Activated T-cell treated with anti-CD3 and anti-CD28 coated beads for 4 hours (primary cell): ENCODE data around the gene IL1RAPL1.

Experiments used
- DNase-seq: peaks from one replicate; pipeline ENCODE4 v3.0.0-alpha.2; 2020

IL1RAPL1 gene

GRCh38 chrX:29455702-29456101 lies 868.5 kb downstream of the IL1RAPL1 start:
- DNase-seq: no peak

- DNase-seq: no peak
Observed at GRCh38 chrX:29461039-29461438, 873.8 kb downstream of the IL1RAPL1 start.

DNA sequence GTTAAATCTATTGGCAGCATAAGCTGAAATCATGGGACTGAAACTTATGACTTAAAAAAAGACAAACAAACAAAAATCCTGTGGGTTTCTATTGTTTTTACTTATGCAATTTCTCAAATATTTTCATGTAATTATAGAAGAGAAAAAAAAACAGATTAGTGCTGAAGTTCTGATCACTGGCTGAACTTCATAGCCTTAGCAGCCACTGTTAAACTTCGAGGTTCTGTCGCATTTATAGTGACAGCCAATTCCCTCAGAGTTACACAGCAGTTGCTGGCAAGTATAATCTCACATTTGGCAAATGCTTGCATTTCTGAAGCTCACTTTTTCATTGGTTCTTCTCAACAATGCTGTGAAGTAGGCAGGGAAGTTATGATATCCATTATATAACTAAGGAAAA lies 879.2 kb downstream of the IL1RAPL1 start:
- DNase-seq: no peak

DNA sequence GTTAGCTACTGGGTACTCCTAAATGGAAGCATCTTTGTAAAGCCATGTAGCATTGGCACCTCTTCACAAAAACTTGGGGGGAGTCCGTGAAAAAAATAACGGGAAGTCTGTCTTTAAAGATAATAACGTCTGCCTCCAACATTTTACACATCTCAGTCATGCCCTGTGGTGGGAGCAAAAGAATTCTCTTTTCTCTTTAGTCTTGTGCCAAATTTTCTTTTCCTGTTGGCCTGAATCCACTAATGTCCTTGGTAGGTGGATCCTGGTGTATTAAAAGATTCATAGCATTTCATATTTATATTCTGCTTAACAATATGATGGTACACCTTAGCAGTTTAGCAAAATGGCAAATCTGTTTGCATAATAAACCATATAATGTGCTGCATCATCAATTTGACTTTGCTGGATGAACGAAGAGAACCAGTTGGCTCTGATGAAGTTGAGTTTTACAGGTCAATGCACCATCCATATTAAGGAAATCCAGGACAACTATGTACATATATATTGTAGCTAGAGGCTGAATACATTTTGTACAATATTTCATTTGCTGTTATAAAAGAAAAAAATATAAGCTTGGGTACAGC lies 881.8 kb downstream of the IL1RAPL1 start:
- no peak for DNase-seq

DNA sequence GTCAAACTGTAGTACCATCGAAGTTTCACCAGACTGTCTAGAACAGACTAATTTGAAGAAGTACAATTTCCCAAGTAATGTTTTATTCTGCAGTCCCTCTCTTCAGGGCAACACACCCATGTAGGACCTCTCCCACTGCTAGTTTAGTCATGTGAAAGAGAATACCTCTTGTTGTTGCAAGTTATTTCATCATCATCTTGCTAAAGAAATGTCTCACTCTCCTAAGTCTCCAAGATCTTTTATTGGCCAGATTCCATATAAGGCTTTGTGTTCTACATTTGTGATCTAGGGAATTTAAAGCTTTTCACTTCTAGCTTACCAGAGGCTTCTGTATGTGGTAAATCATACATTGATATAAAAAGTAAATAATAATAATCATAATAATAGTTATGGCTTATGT lies 882.8 kb downstream of the IL1RAPL1 start:
- no peak for DNase-seq

- DNase-seq: no peak
Observed at GRCh38 chrX:29471829-29472228, 884.6 kb downstream of the IL1RAPL1 start.

GRCh38 chrX:29477878-29478277 lies 890.6 kb downstream of the IL1RAPL1 start:
- DNase-seq: no peak

- no peak for DNase-seq
Observed at GRCh38 chrX:29478336-29479069, 891.3 kb downstream of the IL1RAPL1 start.

- DNase-seq: no peak
Observed at GRCh38 chrX:29487214-29487613, 900.0 kb downstream of the IL1RAPL1 start.

- no peak for DNase-seq
Observed at GRCh38 chrX:29487714-29488113, 900.5 kb downstream of the IL1RAPL1 start.

DNA sequence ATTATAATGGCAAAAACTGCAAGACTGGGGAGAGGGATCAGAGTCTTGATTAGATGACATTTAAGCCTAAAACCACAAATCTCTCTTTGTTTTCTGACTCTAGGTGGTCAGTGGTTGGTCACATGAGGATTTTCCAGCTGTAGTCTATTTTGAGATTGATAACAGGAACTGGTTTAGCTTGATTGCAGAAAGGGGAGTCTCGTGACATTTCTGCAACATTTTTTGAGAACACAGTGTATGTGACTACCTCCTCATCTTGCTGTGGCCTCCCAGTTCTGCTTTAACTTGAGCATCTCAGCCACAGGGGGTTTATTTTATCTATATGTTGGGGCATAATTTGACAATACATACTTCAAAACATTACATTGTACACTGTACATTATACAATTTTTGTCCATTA lies 901.7 kb downstream of the IL1RAPL1 start:
- DNase-seq: no peak

DNA sequence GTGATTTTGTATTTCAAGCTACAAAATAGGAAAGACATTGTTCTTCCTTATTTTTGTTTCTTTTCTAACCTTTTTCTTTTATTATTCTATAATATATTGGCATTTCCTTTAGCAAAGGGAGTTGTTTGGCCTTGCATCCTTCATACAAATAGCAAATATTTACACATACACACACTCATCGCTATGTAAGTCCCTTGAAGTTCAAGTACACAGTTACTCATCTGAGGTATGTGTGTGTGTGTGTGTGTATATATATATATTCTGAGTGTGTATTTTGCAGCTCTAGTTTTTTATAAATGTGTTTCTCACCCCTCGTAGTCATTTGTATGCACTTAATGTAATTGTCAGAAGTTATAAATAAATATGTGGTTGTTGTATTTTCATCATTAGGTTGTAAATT lies 903.4 kb downstream of the IL1RAPL1 start:
- DNase-seq: no peak

- DNase-seq: no peak
Observed at GRCh38 chrX:29491659-29492058, 904.4 kb downstream of the IL1RAPL1 start.

- DNase-seq: no peak
Observed at GRCh38 chrX:29496636-29497180, 909.5 kb downstream of the IL1RAPL1 start.

DNA sequence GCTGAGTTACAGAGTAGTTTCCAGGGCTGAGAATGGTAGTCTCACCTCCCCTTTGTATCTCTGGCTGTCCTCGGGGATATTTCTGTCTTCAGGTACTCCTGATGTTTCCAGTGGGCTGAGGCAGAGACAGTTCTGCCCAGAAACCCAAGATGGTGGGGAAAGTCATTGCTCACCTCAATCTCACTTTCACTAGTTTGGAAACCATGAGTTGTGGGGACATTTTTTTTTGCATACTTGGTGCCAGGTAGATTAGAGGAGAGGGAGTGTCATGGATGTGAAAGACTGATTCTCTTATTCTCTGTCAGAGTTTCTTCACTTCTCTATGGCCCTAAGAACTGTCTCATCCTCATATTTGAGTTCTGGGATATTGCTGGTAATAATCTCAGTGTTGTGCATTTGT lies 919.5 kb downstream of the IL1RAPL1 start:
- no peak for DNase-seq

GRCh38 chrX:29518100-29518499 lies 930.9 kb downstream of the IL1RAPL1 start:
- no peak for DNase-seq

DNA sequence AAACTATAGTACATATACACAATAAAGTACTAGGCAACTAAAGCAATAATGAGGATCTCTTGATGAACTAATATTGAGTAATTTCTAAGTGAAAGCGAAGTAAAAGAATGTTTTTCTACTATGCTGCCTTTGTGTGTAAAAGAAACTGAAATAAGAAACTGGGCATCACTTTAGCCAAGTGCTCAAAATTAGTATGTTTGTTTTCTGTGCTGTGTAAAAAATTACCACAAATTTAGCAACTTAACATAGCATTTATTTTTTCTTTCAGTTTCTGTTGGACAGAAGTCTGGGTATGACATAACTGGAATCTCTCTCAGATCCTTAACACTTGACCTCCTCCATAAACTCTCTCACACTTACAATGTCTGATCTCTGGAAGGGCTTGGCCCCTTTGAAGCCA lies 941.0 kb downstream of the IL1RAPL1 start:
- DNase-seq: no peak

- no peak for DNase-seq
Observed at GRCh38 chrX:29530501-29530900, 943.3 kb downstream of the IL1RAPL1 start.

DNA sequence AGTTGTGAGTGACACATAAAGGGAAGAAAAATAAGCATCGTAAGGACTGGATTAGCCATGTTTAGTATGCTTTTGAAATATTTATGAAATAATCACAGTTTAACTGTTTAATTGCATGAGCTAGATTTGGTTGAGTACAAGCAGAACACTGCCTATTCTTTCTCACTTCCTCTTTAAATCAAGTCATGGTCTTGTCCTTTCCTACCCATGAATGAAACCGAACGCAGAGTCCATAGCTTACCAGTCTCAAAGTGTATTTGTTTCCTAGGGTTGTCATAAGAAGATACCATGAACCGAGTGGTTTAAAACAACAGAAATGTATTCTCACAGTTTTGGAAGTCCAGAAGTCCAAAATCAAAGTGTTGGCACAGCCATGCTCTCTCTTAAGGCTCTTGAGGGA lies 944.1 kb downstream of the IL1RAPL1 start:
- DNase-seq: no peak

DNA sequence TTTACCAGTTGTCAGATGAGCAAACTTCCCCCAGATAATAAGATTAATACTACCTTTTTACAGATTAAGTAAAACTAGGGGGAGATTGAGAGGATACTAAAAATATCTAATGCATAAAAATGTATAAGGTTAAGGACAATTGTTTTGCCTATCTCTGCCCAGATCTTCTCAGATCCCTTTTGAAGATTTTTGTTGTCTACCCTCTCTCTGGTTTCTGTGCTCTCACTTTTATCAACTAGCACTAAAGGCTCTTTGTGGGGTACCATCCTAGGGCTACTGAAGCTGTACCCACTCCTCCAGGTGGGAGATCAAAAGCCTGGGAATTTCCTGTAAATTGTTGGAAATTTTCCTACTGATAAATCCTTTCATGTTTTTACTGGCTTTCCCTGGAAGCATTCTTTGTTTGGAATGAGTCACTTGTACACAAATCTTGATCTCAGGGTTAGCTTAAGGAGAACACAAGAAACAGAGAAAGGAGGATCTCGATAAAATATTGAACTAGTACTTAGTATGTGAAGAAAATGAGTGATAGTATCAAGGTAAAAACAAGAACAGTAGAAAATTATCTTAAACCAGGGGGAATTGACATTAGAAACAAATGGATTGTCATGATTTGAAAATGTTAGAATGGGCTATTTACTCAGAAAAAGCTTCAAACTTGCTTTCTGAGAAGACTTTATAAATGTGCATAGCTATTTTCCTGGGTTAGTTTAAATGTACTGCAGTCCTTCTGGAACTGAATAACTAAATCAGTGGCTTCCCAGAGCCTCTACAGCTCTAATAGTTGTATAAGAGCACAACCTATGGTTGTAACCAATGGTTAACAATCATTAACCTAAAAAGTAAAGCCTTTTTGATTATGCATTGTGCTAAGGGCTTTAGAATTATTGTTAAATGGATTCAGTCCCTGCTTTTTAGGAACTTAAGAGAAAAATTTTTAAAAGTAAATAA lies 948.2 kb downstream of the IL1RAPL1 start:
- DNase-seq: no peak

DNA sequence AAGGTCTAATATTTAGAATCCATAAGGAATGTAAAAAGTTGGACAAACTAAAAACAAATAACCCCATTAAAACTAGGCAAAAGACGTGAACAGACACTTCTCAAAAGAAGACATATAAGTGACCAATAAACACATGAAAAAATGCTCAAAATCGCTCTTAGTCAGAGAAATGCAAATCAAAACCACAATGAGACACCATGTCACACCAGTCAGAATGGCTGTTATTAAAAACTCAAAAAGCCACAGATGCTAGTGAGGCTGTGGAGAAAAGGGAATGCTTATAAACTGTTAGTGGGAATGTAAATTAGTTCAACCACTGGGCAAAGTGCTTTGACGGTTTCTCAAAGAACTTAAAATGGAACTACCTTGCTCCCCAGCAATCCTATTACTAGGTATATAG lies 953.8 kb downstream of the IL1RAPL1 start:
- DNase-seq: no peak

DNA sequence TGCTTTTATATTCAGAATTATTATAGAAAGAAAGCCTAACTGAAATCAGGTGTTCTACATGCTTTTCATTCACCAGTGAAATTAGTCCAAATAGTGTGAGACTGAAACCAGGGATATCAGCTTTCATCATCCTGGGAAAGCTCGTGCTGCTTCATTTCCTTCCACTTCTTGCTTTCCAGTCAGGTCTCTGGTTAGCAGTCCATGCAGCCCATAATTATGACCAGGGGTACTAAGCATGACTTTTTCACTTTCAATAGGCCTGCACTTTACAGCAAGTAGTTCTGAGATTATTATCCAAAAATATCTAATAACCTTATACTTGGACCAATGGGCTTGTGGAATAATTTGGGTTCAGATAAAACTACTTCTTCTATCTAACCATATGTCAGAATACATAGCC lies 954.9 kb downstream of the IL1RAPL1 start:
- no peak for DNase-seq

GRCh38 chrX:29545878-29546277 lies 958.6 kb downstream of the IL1RAPL1 start:
- DNase-seq: no peak

DNA sequence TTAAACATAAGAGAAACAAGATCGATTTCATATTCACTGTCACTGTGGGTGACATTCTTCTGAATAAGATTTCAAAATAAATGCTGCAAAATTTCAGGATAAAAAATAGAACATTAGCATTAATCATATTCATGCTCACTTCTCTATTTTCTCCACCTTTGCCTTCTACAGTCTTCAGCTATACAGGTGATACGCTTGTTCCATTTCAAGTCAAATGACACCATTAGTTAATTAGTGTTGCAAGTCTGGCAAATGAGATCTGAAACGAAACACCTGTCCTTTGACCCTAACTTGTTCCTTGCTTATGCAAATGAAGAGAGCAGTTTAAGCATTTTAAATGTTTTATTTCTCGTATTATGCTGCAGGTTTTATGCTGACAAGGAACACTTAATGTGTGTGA lies 960.6 kb downstream of the IL1RAPL1 start:
- no peak for DNase-seq
